ENCODE data around the gene SLC1A2. TPM values are rescaled to one million over a fixed set of nuclear protein-coding genes. Genes with fewer than 3 reads are reported as not detected.

SLC1A2 gene
- total RNA-seq (2022; extraction: Qiagen RNA extraction): 0.07 to 0.28 TPM (median 0.08 TPM) in 5 replicates

DNA sequence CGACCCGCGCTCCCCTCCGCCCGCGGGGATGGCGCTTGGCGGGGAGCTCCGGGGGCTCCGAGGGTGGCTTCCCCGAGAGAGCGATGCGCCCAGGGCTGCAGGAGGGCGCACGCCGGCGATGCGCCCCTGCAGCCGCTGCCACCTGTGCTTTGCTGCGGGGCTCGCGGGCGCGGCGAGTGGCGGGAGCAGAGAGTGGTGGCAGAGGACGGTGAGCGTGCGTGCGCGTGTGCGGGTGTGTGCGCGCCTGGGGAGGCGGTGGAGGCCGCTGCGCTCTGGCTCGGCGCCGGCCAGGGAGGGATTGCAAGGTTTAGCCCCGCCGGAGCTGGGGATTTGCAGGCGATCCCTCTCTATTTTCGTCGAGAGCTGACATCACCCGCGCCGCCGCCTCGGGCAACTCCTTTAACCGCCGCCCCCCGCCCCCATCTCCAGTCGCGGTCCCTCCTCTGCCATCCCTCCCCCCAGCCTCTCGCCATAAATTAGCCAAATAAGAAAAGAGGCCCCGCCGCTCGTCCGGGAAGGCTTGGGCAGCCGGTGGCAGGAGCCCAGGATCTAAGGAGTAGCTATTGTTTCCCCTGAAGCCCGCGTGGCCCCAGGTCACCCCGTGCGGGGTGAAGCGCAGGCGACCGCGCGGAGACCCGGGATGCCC, at the start of gene SLC1A2:
SLC1A2 (minus strand) TSS at position 375 of the 646 bp plus-strand sequence. CDS start 592 bp downstream, outside the sequence.

Other genes starting within 250 kb of the SLC1A2 start
- gene PAMR1, start 106.1 kb upstream of the SLC1A2 start, total RNA-seq (2022; extraction: Qiagen RNA extraction): 0.02 to 0.08 TPM in 2 of 5 replicates, not detected in the others
- 29.1 to 41.5 TPM (median 38.6 TPM) in 5 replicates for gene FJX1, start 198.9 kb upstream of the SLC1A2 start, total RNA-seq (2022; extraction: Qiagen RNA extraction)
- gene TRIM44, start 243.2 kb upstream of the SLC1A2 start, total RNA-seq (2022; extraction: Qiagen RNA extraction): 18.7 to 24.7 TPM (median 23.2 TPM) in 5 replicates

Measured in A549 treated with AZD2906 at 1 μM for 4 hours (cell line).